Activated CD4-positive, alpha-beta T cell treated with anti-CD3 and anti-CD28 coated beads for 36 hours (primary cell): Measurements from ENCODE around the gene XPO5. TPM values are rescaled to one million over a fixed set of nuclear protein-coding genes. Genes with fewer than 3 reads are reported as not detected.
A peak's percentile ranks its signal among the peaks of the same experiment; 100 is the strongest.

ENCODE experiments used
- ATAC-seq: fragments of 200-7000 bp; cut with Tn5 transposase; one replicate; pipeline ENCODE4 v1.10.0; 2021; ENCODE audit warnings: mild to moderate bottlenecking, moderate library complexity
- CTCF ChIA-PET: fragments of 350-600 bp; sonication (Branson Sonifier 250); formaldehyde crosslinking; loops from one replicate; lab custom pipeline; 2021; ENCODE audit warnings: antibody characterized with exemption; lab: Charles Lee
- POLR2A ChIA-PET: fragments of 350-600 bp; sonication (Branson Sonifier 250); formaldehyde crosslinking; loops from one replicate; lab custom pipeline; 2021; ENCODE audit warnings: antibody characterized with exemption, inconsistent platforms; lab: Charles Lee
- DNase-seq: peaks from one replicate; pipeline ENCODE4 v3.0.0-alpha.2; 2020
- H3K27ac Mint-ChIP-seq: one replicate; pipeline ENCODE4 v1.8.0; 2021; ENCODE audit warnings: mixed read lengths
- H3K27me3 Mint-ChIP-seq: one replicate; pipeline ENCODE4 v1.8.0; 2021; ENCODE audit warnings: mixed read lengths
- H3K36me3 Mint-ChIP-seq: one replicate; pipeline ENCODE4 v1.8.0; 2021; ENCODE audit warnings: low read depth, mixed read lengths
- H3K4me1 Mint-ChIP-seq: one replicate; pipeline ENCODE4 v1.8.0; 2021; ENCODE audit warnings: mixed read lengths
- H3K4me3 Mint-ChIP-seq: one replicate; pipeline ENCODE4 v1.8.0; 2021; ENCODE audit warnings: mild to moderate bottlenecking, moderate library complexity, mixed read lengths
- H3K9me3 Mint-ChIP-seq: one replicate; pipeline ENCODE4 v1.8.0; 2021; ENCODE audit warnings: low read depth, mixed read lengths
- intact Hi-C, 2 experiments: fragments of 100-400 bp; cut with DNase I in 1 of 2; cut with micrococcal nuclease in 1 of 2; formaldehyde crosslinking; loops; one replicate each; pipeline versions ENCODE4 v1.14.2 to v1.15.1; 2022 to 2024; cut with DNase I, micrococcal nuclease
- total RNA-seq, 2 experiments: library from RNA; stranded (reverse); gene quantifications; one replicate each; pipeline ENCODE4 v1.2.3, GENCODE V29; 2021

XPO5 gene
- total RNA-seq, 2 experiments from 2014 or later, result 108 to 109 TPM

- Mint-ChIP-seq H3K27me3 (no peaks in the 10 kb centered on the region), H3K27ac (no peak overlapping the region), H3K36me3 (peaks cover 4% of the 10 kb centered on the region), H3K4me1 (peaks cover 22% of the 10 kb centered on the region), H3K4me3 (no peak overlapping the region), H3K9me3 (no peaks in the 10 kb centered on the region)
- ATAC-seq (no peak), DNase-seq (no peak)
- ChIA-PET POLR2A (no interaction called here), CTCF (interaction anchor here (1.0 to 6.9 kb wide), 5 partner anchors 10 to 193 kb away, joined by 3 to 65 read pairs (median 5); no protein-coding TSS in a partner anchor)
- intact Hi-C loops, result no loop called here
Observed at GRCh38 chr6:43491750-43492661, 83.8 kb downstream of the XPO5 start.

- Mint-ChIP-seq H3K27ac (no peak overlapping the region), H3K36me3 (peaks cover 4% of the 10 kb centered on the region), H3K4me3 (no peak overlapping the region), H3K27me3 (no peaks in the 10 kb centered on the region), H3K4me1 (peaks cover 22% of the 10 kb centered on the region), H3K9me3 (no peaks in the 10 kb centered on the region)
- intact Hi-C loops, result no loop called here
- ATAC-seq (no peak), DNase-seq (no peak)
- CTCF ChIA-PET, result interaction anchor here (6.9 kb wide), 1 partner anchor 15 kb away, joined by 65 read pairs; no protein-coding TSS in a partner anchor
- POLR2A ChIA-PET, result interaction anchor here (0.5 kb wide), 1 partner anchor 9 kb away, joined by 4 read pairs; no protein-coding TSS in a partner anchor
Observed at GRCh38 chr6:43490523-43490939, 85.3 kb downstream of the XPO5 start.

- ChIA-PET POLR2A (interaction anchor here (1.5 kb wide), 1 partner anchor 14 kb away, joined by 5 read pairs; no protein-coding TSS in a partner anchor), CTCF (interaction anchor here (0.8 to 1.0 kb wide), 2 partner anchors 15 to 37 kb away, joined by 4 read pairs; no protein-coding TSS in a partner anchor)
- Mint-ChIP-seq H3K4me3 (no peak overlapping the region), H3K4me1 (peaks cover 14% of the 10 kb centered on the region), H3K9me3 (no peaks in the 10 kb centered on the region), H3K27ac (peak overlapping the region; percentile 17), H3K36me3 (peaks cover 4% of the 10 kb centered on the region), H3K27me3 (no peaks in the 10 kb centered on the region)
- intact Hi-C loops, result no loop called here
- DNase-seq (no peak), ATAC-seq (no peak)
Observed at GRCh38 chr6:43489277-43490072, 86.4 kb downstream of the XPO5 start.

- Mint-ChIP-seq H3K27me3 (no peaks in the 10 kb centered on the region), H3K4me1 (peaks cover 8% of the 10 kb centered on the region), H3K27ac (no peak overlapping the region), H3K36me3 (peaks cover 4% of the 10 kb centered on the region), H3K9me3 (no peaks in the 10 kb centered on the region), H3K4me3 (no peak overlapping the region)
- ATAC-seq (no peak), DNase-seq (no peak)
- intact Hi-C loops, result no loop called here
- ChIA-PET CTCF (interaction anchor here (0.8 to 1.0 kb wide), 2 partner anchors 16 to 36 kb away, joined by 4 read pairs; no protein-coding TSS in a partner anchor), POLR2A (interaction anchor here (1.5 kb wide), 1 partner anchor 14 kb away, joined by 5 read pairs; no protein-coding TSS in a partner anchor)
Observed at GRCh38 chr6:43488667-43489276, 87.1 kb downstream of the XPO5 start.

- peak; percentile 21 for DNase-seq
- ChIA-PET CTCF (interaction anchor here (0.7 to 2.4 kb wide), 3 partner anchors 25 to 92 kb away, joined by 3 to 11 read pairs (median 3); no protein-coding TSS in a partner anchor), POLR2A (interaction anchor here (0.6 kb wide), 3 partner anchors 9 to 395 kb away, joined by 3 to 7 read pairs (median 4); no protein-coding TSS in a partner anchor)
- H3K9me3 Mint-ChIP-seq, result no peaks in the 10 kb centered on the region
- H3K4me1 Mint-ChIP-seq, result peaks cover 39% of the 10 kb centered on the region
- peaks cover 4% of the 10 kb centered on the region for H3K36me3 Mint-ChIP-seq
- no peak overlapping the region for H3K4me3 Mint-ChIP-seq
- no peaks in the 10 kb centered on the region for H3K27me3 Mint-ChIP-seq
- ATAC-seq, result peak; percentile 51
- peak overlapping the region; percentile 77 for H3K27ac Mint-ChIP-seq
- intact Hi-C loops, result no loop called here
Observed at GRCh38 chr6:43481591-43482236, 94.1 kb downstream of the XPO5 start.

- ChIA-PET POLR2A (no interaction called here), CTCF (interaction anchor here (0.6 to 2.4 kb wide), 8 partner anchors 15 to 306 kb away, joined by 3 to 11 read pairs (median 3); partner anchors contain the start of gene DLK2)
- no peak overlapping the region for H3K4me3 Mint-ChIP-seq
- no peaks in the 10 kb centered on the region for H3K9me3 Mint-ChIP-seq
- intact Hi-C loops, result no loop called here
- H3K27me3 Mint-ChIP-seq, result no peaks in the 10 kb centered on the region
- no peak overlapping the region for H3K27ac Mint-ChIP-seq
- peaks cover 41% of the 10 kb centered on the region for H3K4me1 Mint-ChIP-seq
- peaks cover 4% of the 10 kb centered on the region for H3K36me3 Mint-ChIP-seq
- peak; percentile 52 for DNase-seq
- ATAC-seq, result peak; percentile 35
Observed at GRCh38 chr6:43481075-43481474, 94.8 kb downstream of the XPO5 start.

GRCh38 chr6:43478008-43478372 lies 97.8 kb downstream of the XPO5 start:
- H3K4me3 Mint-ChIP-seq, result peak overlapping the region; percentile 98
- peak overlapping the region; percentile 82 for H3K27ac Mint-ChIP-seq
- peaks cover 4% of the 10 kb centered on the region for H3K36me3 Mint-ChIP-seq
- CTCF ChIA-PET, result interaction anchor here (0.8 to 1.7 kb wide), 6 partner anchors 24 to 169 kb away, joined by 3 to 6 read pairs (median 4); partner anchors contain the start of genes ABCC10 and CRIP3
- peak; percentile 19 for DNase-seq
- POLR2A ChIA-PET, result interaction anchor here (0.6 kb wide), 1 partner anchor 22 kb away, joined by 3 read pairs; no protein-coding TSS in a partner anchor
- intact Hi-C loops, result loop anchor here (5.0 kb wide), 5 partner anchors 39 to 546 kb away; partner anchors contain the start of genes CUL7 (in 1 of the 2), POLR1C (in 1 of the 2), VEGFA (in 1 of the 2) and YIPF3 (in 1 of the 2)
- H3K9me3 Mint-ChIP-seq, result no peaks in the 10 kb centered on the region
- peaks cover 38% of the 10 kb centered on the region for H3K4me1 Mint-ChIP-seq
- ATAC-seq, result no peak
- H3K27me3 Mint-ChIP-seq, result no peaks in the 10 kb centered on the region

- DNase-seq (peak; percentile 98), ATAC-seq (peak; percentile 99)
- POLR2A ChIA-PET, result interaction anchor here (0.6 kb wide), 1 partner anchor 21 kb away, joined by 3 read pairs; no protein-coding TSS in a partner anchor
- H3K9me3 Mint-ChIP-seq, result no peaks in the 10 kb centered on the region
- intact Hi-C loops, result loop anchor here (1.0 to 5.0 kb wide), 16 partner anchors 22 to 545 kb away; partner anchors contain the start of genes ABCC10 (in 2 of the 2), DLK2 (in 2 of the 2), YIPF3 (in 2 of the 2) and CUL7 (in 1 of the 2)
- peaks cover 4% of the 10 kb centered on the region for H3K36me3 Mint-ChIP-seq
- H3K27me3 Mint-ChIP-seq, result no peaks in the 10 kb centered on the region
- CTCF ChIA-PET, result interaction anchor here (0.8 to 1.7 kb wide), 11 partner anchors 16 to 169 kb away, joined by 3 to 6 read pairs (median 3); partner anchors contain the start of genes ABCC10, CRIP3 and DLK2
- peak within 1 kb of the TSS; percentile 98 for H3K4me3 Mint-ChIP-seq
- H3K27ac Mint-ChIP-seq, result peak within 1 kb of the TSS; percentile 82
- H3K4me1 Mint-ChIP-seq, result peaks cover 38% of the 10 kb centered on the region
Observed at GRCh38 chr6:43477235-43478007, 98.4 kb downstream of the XPO5 start, which contains the start of gene TJAP1. TSS of gene TJAP1 (plus strand) at chr6:43477570. CDS start at chr6:43499002, 21,432 bp downstream.

- intact Hi-C loops, result loop anchor here (1.0 to 5.0 kb wide), 16 partner anchors 21 to 544 kb away; partner anchors contain the start of genes ABCC10 (in 2 of the 2), DLK2 (in 2 of the 2), YIPF3 (in 2 of the 2) and CUL7 (in 1 of the 2)
- POLR2A ChIA-PET, result no interaction called here
- CTCF ChIA-PET, result interaction anchor here (0.8 to 1.7 kb wide), 8 partner anchors 17 to 168 kb away, joined by 3 to 6 read pairs (median 4); partner anchors contain the start of genes ABCC10, CRIP3 and DLK2
- no peaks in the 10 kb centered on the region for H3K9me3 Mint-ChIP-seq
- peaks cover 4% of the 10 kb centered on the region for H3K36me3 Mint-ChIP-seq
- ATAC-seq (peak; percentile 12), DNase-seq (no peak)
- no peaks in the 10 kb centered on the region for H3K27me3 Mint-ChIP-seq
- H3K4me3 Mint-ChIP-seq, result peak overlapping the region; percentile 98
- H3K27ac Mint-ChIP-seq, result peak overlapping the region; percentile 82
- peaks cover 31% of the 10 kb centered on the region for H3K4me1 Mint-ChIP-seq
Observed at GRCh38 chr6:43476746-43477145, 99.1 kb downstream of the XPO5 start.
